Germinal center (tissue), 1 donor: ENCODE results near the gene TACO1.

Experiments used
- DNase-seq: peaks from one replicate; pipeline ENCODE4 v3.0.0; 2012; ENCODE audit warnings: mixed read lengths, low spot score

Gene TACO1

GRCh38 chr17:63640038-63640437, 39.3 kb downstream of the TACO1 start:
- no peak for DNase-seq

DNA sequence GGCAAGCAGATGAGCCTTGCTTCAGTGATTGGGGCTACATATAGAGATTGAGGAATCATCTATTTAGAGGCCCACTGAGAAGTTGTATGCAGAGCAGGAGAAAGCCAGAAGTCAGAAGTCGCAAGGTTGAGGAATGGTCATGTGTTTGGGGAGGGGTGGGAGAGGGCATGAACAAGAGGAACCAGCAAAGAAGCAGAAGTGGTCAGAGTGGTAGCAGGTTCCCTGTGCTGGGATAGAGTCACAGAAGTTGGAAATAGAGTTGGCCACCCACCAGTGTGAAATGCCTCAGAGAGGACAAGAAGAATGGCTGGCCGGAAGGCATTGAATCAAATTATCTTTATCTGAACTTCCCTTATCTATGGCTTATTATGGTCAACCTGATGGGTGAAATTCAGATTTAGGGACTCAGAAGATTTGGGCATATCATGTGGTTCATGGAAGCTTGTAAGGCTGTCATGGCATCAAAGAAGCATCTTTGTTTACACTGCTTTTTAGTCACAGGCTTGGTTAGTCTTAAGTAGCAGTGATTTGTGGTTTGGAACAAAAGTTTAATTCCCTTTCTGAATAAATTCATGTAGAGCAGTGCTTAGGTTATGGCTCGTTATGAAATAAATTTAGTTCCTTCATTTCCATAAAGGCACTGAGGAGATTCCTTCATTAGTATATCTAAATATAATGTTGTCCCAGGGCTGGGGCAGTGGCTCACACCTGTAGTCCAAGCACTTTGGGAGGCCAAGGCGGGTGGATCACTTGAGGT, 41.2 kb downstream of the TACO1 start:
- no peak for DNase-seq

DNA sequence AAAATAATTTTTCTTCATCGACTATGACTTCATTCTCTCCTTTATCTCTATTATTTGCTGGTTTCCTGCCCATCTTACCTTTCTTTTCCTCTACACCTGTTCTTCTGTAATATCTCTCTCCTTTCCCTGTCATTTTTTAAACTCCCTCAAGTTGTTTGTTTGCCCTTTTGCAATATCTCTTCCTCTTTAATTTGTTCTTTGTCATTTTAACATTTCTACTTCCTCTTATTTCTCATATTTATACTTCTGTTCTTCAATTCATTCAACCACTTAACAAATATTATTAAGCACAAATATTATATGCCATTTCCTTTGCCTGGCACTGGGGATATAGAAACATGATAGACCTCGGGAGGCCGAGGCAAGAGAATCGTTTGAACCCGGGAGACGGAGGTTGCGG, 44.2 kb downstream of the TACO1 start:
- no peak for DNase-seq

DNA sequence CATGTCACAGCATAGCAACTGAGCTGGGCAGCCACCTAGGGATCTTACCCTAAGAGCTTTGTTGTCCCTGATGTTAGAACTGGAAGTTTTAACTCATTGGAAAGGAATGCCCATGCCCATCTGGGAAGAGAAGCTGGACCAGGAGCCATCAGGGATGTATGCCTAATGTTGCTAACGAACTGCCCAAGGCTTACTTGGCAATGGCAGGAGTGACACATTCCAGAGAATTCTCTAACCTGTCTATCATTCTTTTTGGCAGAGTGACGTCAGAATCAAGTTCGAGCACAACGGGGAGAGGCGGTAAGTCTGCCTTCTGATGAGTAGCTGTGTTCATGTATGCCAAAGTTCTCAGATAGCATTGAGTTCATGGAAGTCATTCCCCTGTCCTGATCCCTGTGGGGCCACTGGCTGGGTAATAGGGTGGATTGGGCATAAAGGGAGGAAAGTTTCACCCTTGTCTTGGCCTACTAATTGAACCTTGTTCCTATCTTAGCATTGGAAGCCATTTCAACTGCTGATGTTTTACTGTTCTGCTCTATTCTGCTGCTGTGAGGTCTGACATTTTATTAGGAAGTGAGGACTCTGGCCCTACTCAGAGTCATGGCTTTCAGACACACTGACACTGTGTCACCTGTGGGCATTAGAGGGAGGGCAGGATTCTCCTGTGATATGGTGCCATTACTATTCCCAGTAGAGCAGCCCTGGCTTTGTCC, 45.2 kb downstream of the TACO1 start:
- no peak for DNase-seq

- DNase-seq = peak; percentile 44
Observed at GRCh38 chr17:63646488-63646806, 45.8 kb downstream of the TACO1 start.

DNA sequence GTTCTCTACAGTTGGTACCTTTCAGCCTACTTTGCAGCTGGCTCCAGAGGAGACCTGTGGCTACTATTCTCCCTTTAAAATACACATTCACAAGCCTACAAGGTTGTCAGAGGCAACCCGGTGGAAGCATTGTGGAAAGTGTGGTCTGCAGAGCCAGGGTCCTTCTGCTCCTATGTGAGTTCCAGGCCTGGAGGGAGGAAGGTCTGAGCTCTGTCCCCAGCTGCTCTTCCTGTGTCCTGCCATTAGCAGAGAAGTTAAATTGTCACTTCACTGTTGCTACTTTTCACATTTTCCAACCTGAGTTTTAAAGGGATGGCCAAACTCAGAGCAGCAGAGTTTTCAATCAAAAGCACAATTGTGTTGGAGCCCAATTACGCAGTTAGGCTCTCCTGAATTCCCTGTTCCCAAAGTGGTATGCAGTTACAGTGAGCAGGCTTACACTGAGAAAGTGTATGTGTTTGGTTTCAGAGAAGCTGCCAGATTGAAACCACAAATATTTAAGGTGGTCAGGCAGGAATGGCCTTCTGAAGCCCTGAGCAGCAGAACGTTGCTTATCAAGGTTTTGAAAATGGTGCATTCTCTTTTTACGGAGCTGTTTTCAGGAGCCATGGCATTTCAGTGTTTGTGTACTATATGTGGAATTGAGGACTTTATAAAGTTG, 46.5 kb downstream of the TACO1 start:
- DNase-seq = no peak

- DNase-seq = no peak
Observed at GRCh38 chr17:63647936-63648335, 47.2 kb downstream of the TACO1 start.

DNA sequence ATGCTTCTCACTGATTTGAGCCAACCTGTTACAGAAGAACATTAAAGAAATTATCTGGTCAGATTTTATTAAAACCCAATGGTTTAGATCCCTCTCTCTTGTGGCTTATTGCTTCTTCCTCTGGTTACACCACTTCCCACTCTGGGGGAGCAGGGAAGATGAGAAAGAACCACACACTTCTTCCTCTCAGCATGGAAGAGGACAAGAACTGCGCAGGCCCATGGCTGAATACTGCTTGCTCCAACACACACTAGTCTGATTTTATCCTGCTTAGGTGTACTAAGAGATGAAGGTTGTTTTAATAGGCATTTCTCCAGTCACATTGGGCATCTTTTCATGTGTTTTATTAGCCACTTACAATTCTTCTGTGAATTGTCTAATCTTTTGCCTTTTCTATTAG, 49.1 kb downstream of the TACO1 start:
- DNase-seq = no peak

GRCh38 chr17:63652106-63652505, 51.4 kb downstream of the TACO1 start:
- DNase-seq = no peak

DNA sequence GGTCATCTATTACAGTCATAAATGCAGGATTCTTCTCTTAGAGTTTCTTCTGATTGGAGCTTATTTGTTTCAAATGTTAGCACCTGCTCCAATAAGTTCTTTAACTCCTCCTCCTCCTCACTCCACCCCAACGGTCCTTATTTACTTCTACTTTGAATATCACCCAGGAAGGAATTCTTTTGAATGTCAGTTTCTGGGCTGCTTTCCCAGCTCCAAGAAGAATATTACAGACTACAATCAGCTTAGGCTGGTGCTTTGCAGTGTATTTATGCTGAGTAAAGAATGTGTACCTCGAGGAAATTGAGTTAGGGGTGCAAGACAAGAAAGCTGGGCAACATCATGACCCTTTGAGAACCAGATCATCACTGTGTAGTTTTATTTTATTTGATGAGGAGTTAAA, 52.4 kb downstream of the TACO1 start:
- no peak for DNase-seq

DNA sequence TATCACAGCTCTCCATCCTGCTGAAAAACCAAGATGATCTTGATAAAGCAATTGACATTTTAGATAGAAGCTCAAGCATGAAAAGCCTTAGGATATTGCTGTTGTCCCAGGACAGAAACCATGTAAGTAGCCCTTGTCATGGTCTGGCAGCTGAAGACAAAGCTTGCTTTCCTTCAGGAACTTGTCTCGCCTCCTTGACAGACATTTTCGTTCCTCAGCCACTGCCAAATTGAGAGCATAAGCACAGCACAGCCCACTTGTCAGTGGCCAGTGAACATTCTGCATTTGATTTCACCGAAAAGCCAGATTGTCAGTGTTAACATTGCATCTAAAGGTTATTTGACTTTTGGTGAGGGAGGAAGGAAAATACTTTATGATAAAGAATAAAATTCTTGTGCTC, 57.1 kb downstream of the TACO1 start:
- DNase-seq = no peak
